SK-N-SH (cell line): ENCODE data around the gene CPED1. TPM values are rescaled to one million over a fixed set of nuclear protein-coding genes. Genes with fewer than 3 reads are reported as not detected.

Experiments
- CTCF ChIA-PET: fragments of 300-600, 350-600 bp; formaldehyde crosslinking; extraction: SDS; loops from one replicate; lab custom pipeline; 2021; lab: Yijun Ruan, JAX
- POLR2A ChIA-PET: fragments of 350-600 bp; sonication (Branson Sonifier 250); formaldehyde crosslinking; extraction: SDS; loops from one replicate; lab custom pipeline; 2020; ENCODE audit warnings: antibody characterized with exemption, inconsistent platforms; lab: Yijun Ruan, JAX
- DNase-seq: peaks from one replicate; pipeline ENCODE4 v3.0.0; 2012
- H2AFZ ChIP-seq: fragments of 200-600 bp; sonication (generic); 2 replicates; pipeline ENCODE4 v1.8.1; 2016; ENCODE audit warnings: antibody characterized with exemption, mild to moderate bottlenecking, low read depth
- H3F3A ChIP-seq: fragments of 200-600 bp; sonication (generic); replicated peaks from 2 replicates; pipeline ENCODE3; 2016; ENCODE audit warnings: antibody characterized with exemption, mild to moderate bottlenecking; ENCODE audit not compliant: insufficient read depth
- H3K27ac ChIP-seq, 2 experiments: fragments of 200-500 bp in 1 of 2; fragments of 200-600 bp in 1 of 2; sonication (Bioruptor generic) in 1 of 2; sonication (generic), shearing (Covaris generic) in 1 of 2; 2 replicates each; pipeline versions ENCODE4 v1.5.1 to v1.6.1; 2014 to 2016; ENCODE audit warnings: low read depth in 2 of 2, inconsistent platforms in 1 of 2, low read length in 1 of 2, mild to moderate bottlenecking in 1 of 2, mixed read lengths in 1 of 2
- H3K27me3 ChIP-seq: fragments of 200-600 bp; sonication (generic), shearing (Covaris generic); 2 replicates; pipeline ENCODE4 v1.6.1; 2016; ENCODE audit warnings: mixed run types; ENCODE audit not compliant: insufficient read depth
- H3K36me3 ChIP-seq, 2 experiments: fragments of 200-500 bp in 1 of 2; fragments of 200-600 bp in 1 of 2; sonication (Bioruptor generic) in 1 of 2; sonication (generic) in 1 of 2; replicated peaks in 1 of 2; 2 replicates each; pipeline versions ENCODE3 to v1.5.1; 2014 to 2016; ENCODE audit warnings: low read length in 1 of 2, mild to moderate bottlenecking in 1 of 2; ENCODE audit not compliant: insufficient read depth in 2 of 2, control insufficient read depth in 1 of 2
- H3K4me1 ChIP-seq, 2 experiments: fragments of 200-500 bp in 1 of 2; fragments of 200-600 bp in 1 of 2; sonication (Bioruptor generic) in 1 of 2; sonication (generic), shearing (Covaris generic) in 1 of 2; 2 replicates each; pipeline versions ENCODE4 v1.5.1 to v1.6.1; 2014 to 2016; ENCODE audit warnings: low read depth in 1 of 2, low read length in 1 of 2, mixed run types in 1 of 2; ENCODE audit not compliant: insufficient read depth in 2 of 2, control insufficient read depth in 1 of 2
- H3K4me2 ChIP-seq: fragments of 200-600 bp; sonication (generic), shearing (Covaris generic); 2 replicates; pipeline ENCODE4 v1.6.1; 2017; ENCODE audit warnings: mixed run types
- H3K4me3 ChIP-seq, 2 experiments: fragments of 200-500 bp in 1 of 2; fragments of 200-600 bp in 1 of 2; sonication (Bioruptor generic) in 1 of 2; sonication (generic), shearing (Covaris generic) in 1 of 2; 2 replicates each; pipeline versions ENCODE4 v1.5.1 to v1.8.1; 2014 to 2016; ENCODE audit warnings: low read depth in 2 of 2, inconsistent platforms in 1 of 2, low read length in 1 of 2, mild to moderate bottlenecking in 1 of 2, mixed read lengths in 1 of 2, moderate library complexity in 1 of 2
- H3K79me2 ChIP-seq: fragments of 200-600 bp; sonication (generic); 2 replicates; pipeline ENCODE4 v1.8.1; 2017; ENCODE audit warnings: mild to moderate bottlenecking; ENCODE audit not compliant: insufficient read depth
- H3K9ac ChIP-seq: fragments of 200-600 bp; sonication (generic); 2 replicates; pipeline ENCODE4 v1.6.1; 2017; ENCODE audit warnings: mixed run types
- H3K9me2 ChIP-seq: fragments of 200-600 bp; sonication (generic); 2 replicates; pipeline ENCODE4 v1.6.1; 2017; ENCODE audit warnings: mixed run types
- H3K9me3 ChIP-seq: fragments of 200-600 bp; sonication (generic); 2 replicates; pipeline ENCODE4 v1.6.1; 2017; ENCODE audit warnings: mixed run types, mild to moderate bottlenecking, moderate library complexity
- H4K20me1 ChIP-seq: fragments of 200-600 bp; sonication (generic); 2 replicates; pipeline ENCODE4 v1.6.1; 2017; ENCODE audit warnings: mild to moderate bottlenecking, mixed run types; ENCODE audit not compliant: insufficient read depth
- FOSL2 ChIP-seq: IDR thresholded peaks from 2 replicates; pipeline ENCODE4 v1.4.0; 2012; ENCODE audit warnings: low read depth, mild to moderate bottlenecking, moderate library complexity, borderline replicate concordance
- FOXJ3 ChIP-seq: sonication (generic); formaldehyde crosslinking; IDR thresholded peaks from 2 replicates; pipeline ENCODE4 v1.5.1; 2020; ENCODE audit warnings: mild to moderate bottlenecking, missing genetic modification reagents
- GATA2 ChIP-seq: sonication (generic); formaldehyde crosslinking; IDR thresholded peaks from 2 replicates; pipeline ENCODE4 v1.5.0; 2020; ENCODE audit warnings: mild to moderate bottlenecking, missing genetic modification reagents
- NFIC ChIP-seq: IDR thresholded peaks from 2 replicates; pipeline ENCODE4 v1.4.0; 2012; ENCODE audit warnings: borderline replicate concordance
- RFX5 ChIP-seq: IDR thresholded peaks from 2 replicates; pipeline ENCODE4 v1.6.1; 2012; ENCODE audit warnings: mild to moderate bottlenecking, improper control_type of control experiment, low read length
- RXRA ChIP-seq: IDR thresholded peaks from 2 replicates; pipeline ENCODE4 v1.4.0; 2012; ENCODE audit warnings: low read depth, mild to moderate bottlenecking, borderline replicate concordance
- SMC3 ChIP-seq: IDR thresholded peaks from 2 replicates; pipeline ENCODE4 v1.6.1; 2012; ENCODE audit warnings: low read depth, low read length, improper control_type of control experiment
- TEAD4 ChIP-seq: IDR thresholded peaks from 2 replicates; pipeline ENCODE4 v1.4.0; 2012; ENCODE audit warnings: mild to moderate bottlenecking, borderline replicate concordance; ENCODE audit not compliant: insufficient read depth
- USF2 ChIP-seq: fragments of 150-350 bp; IDR thresholded peaks from 2 replicates; pipeline ENCODE4 v1.6.1; 2017; ENCODE audit warnings: antibody characterized with exemption, low read length, low read depth, borderline replicate concordance
- WGBS: methylation state at CpG from one replicate; pipeline ENCODE4 v1.1.6; 2017; ENCODE audit warnings: low lambda C conversion rate; 5-methylcytosine and 5-hydroxymethylcytosine counted together
- polyA plus RNA-seq, 3 experiments: library from polyadenylated mRNA; depleted of rRNA; stranded (reverse); fragments of >200 nt; gene quantifications; 2 replicates each; pipeline ENCODE4 v1.2.3, GENCODE V29; 2012
- TF ChIP-seq, protein P1 (sequence below): IDR thresholded peaks from 2 replicates; pipeline ENCODE4 v1.4.0; 2012; ENCODE audit warnings: low read depth

The CPED1 gene
- polyA plus RNA-seq, 1 of the 3 experiments (the other 2 are of a cell fraction) = 4.4 TPM

DNA sequence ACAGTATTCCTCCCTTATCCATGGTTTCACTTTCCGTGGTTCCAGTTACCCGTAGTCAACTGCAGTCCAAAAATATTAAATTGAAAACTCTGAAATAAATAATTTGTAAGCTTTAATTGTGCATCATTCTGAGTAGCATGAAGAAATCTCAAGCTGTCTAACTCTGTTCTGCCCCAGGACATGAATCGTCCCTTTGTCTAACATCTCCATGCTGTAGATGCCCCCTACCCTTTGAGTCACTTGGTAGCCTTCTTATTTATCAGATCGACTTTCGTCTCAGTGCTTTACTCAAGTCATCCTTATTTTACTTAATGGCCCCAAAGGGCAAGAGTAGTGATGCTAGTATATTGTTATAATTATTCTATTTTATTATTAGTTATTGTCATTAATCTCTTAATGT is 41.8 kb downstream of the CPED1 start:
- POLR2A ChIA-PET = no interaction called here
- H2AFZ ChIP-seq = no peak overlapping the region
- H3K9ac ChIP-seq = no peak overlapping the region
- H3K9me2 ChIP-seq = no peaks in the 10 kb centered on the region
- H4K20me1 ChIP-seq = no peaks in the 10 kb centered on the region
- no peak for TF ChIP-seq NFIC
- TF ChIP-seq RFX5 = no peak
- TF ChIP-seq TEAD4 = no peak
- TF ChIP-seq, protein P1, sequence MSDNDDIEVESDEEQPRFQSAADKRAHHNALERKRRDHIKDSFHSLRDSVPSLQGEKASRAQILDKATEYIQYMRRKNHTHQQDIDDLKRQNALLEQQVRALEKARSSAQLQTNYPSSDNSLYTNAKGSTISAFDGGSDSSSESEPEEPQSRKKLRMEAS = no peak
- no peak for TF ChIP-seq USF2
- TF ChIP-seq GATA2 = no peak
- no peak for TF ChIP-seq FOXJ3 (CRISPR knock-in tag)
- TF ChIP-seq RXRA = no peak
- WGBS = 86% methylated on average over 5 of the region's 5 CpGs
- H3K4me1 ChIP-seq = peaks cover 4% of the 10 kb centered on the region in 2 experiments; a peak in 1 of 4 replicates
- H3K27me3 ChIP-seq = no peaks in the 10 kb centered on the region
- no peak overlapping the region for H3K4me3 ChIP-seq
- no peak overlapping the region for H3K27ac ChIP-seq
- H3K4me2 ChIP-seq = no peak overlapping the region
- no peaks in the 10 kb centered on the region; the same call in 1 of the 2 replicates for H3K9me3 ChIP-seq
- H3K36me3 ChIP-seq = peaks cover 0 to 4% of the 10 kb centered on the region in 2 experiments
- H3K79me2 ChIP-seq = no peaks in the 10 kb centered on the region
- CTCF ChIA-PET = interaction anchor here (0.7 kb wide), 1 partner anchor 20 kb away, joined by 3 read pairs; no protein-coding TSS in a partner anchor
- no peak for DNase-seq
- peaks cover 4% of the 10 kb centered on the region for H3F3A ChIP-seq

DNA sequence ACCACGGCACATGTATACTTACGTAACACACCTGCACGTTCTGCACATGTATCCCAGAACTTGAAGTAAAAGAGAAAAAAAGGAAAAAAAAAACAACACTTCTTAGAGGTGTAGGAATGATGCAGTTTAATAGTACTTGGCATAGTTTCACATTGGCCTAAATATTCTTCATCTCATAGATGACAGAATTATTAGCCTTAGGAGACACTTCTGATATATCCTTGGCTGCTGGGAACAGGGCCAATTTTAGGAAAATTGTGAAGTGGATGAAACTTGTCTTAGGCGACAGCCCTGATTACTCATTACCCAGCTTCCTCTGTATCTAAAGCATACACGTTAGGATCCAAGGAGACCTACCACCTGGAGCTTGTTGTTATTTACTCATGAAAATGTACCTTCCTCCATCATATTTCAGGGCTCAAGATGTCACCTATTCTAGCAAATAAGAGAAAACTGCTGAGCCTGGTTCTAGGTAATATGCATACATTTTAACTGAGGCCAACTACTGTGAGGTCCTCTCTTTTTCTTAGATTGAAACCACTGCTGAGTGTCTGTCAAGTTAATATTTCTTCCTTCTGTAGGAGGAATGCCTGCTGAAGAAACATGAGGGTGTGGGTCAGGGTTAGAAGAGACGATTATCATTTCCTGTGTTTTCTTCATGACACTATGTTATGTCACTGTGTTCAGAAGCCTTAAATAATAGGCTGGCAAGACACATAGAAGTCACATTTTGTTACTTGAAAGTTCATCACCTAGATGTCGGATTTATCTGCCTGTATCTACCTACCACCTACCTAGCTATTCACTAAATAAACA is 44.3 kb downstream of the CPED1 start:
- H3K27ac ChIP-seq = no peak overlapping the region
- peaks cover 4% of the 10 kb centered on the region in 2 experiments; a peak in 1 of 4 replicates for H3K4me1 ChIP-seq
- 76% methylated on average over 7 of the region's 7 CpGs for WGBS
- no peaks in the 10 kb centered on the region for H4K20me1 ChIP-seq
- no peaks in the 10 kb centered on the region for H3K9me2 ChIP-seq
- peaks cover 4% of the 10 kb centered on the region for H3F3A ChIP-seq
- H2AFZ ChIP-seq = no peak overlapping the region; the same call in 1 of the 2 replicates
- POLR2A ChIA-PET = no interaction called here
- no peak overlapping the region for H3K4me3 ChIP-seq
- H3K9ac ChIP-seq = no peak overlapping the region
- DNase-seq = no peak
- H3K79me2 ChIP-seq = no peaks in the 10 kb centered on the region
- H3K4me2 ChIP-seq = no peak overlapping the region
- CTCF ChIA-PET = interaction anchor here (0.6 to 1.2 kb wide), 3 partner anchors 45 to 534 kb away, joined by 3 read pairs; no protein-coding TSS in a partner anchor
- TF ChIP-seq FOSL2 (no peak), NFIC (peak; percentile 37), SMC3 (no peak)
- H3K27me3 ChIP-seq = no peaks in the 10 kb centered on the region
- peaks cover 0 to 7% of the 10 kb centered on the region in 2 experiments for H3K36me3 ChIP-seq
- no peaks in the 10 kb centered on the region; the same call in 1 of the 2 replicates for H3K9me3 ChIP-seq
